ENCODE data around the gene UBE2J2. TPM values are rescaled to one million over a fixed set of nuclear protein-coding genes. Genes with fewer than 3 reads are reported as not detected.

The UBE2J2 gene
- total and polyA plus RNA-seq, 2 of the 8 experiments (the other 6 are each of a cell fraction or from before 2014, with no cell fraction given) = 33.6 to 67.9 TPM

- Histone ChIP-seq H4K5ac (ENCODE audit: insufficient read length, low read depth, low read length) (no peak overlapping the region), H3K18ac (ENCODE audit: extremely low read depth, low read length) (no peak overlapping the region), H3K79me1 (ENCODE audit: low read depth, low read length) (peaks cover 4% of the 10 kb centered on the region), H3K27ac (ENCODE audit: low read depth, low read length) (no peak overlapping the region), H3K36me3 (ENCODE audit: control insufficient read depth in 2 of 4, insufficient read depth in 4 of 4, low read length in 3 of 4) (peaks cover 17 to 42% (median 36%) of the 10 kb centered on the region in 4 experiments), H2BK15ac (ENCODE audit: low read length) (no peak overlapping the region), H4K8ac (ENCODE audit: extremely low read depth, insufficient read depth, low read length) (peak overlapping the region; percentile 57; the same call in 1 of the 2 replicates), H2BK120ac (replicated peaks; ENCODE audit: low read depth, low read length) (no peak overlapping the region), H3K9me3 (ENCODE audit: insufficient read depth in 2 of 2, low read depth in 1 of 2, low read length in 1 of 2) (no peaks in the 10 kb centered on the region), H3K4me1 (replicated peaks in 1 of 4; ENCODE audit: control insufficient read depth in 3 of 4, insufficient read depth in 4 of 4, low read length in 3 of 4) (peaks cover 0 to 36% (median 23%) of the 10 kb centered on the region in 4 experiments; a peak in 6 of 7 replicates), H3K56ac (replicated peaks; ENCODE audit: insufficient read length, low read depth, low read length) (no peak overlapping the region), H3K14ac (ENCODE audit: insufficient read length) (no peak overlapping the region), H2AK5ac (ENCODE audit: low read depth, low read length) (no peak overlapping the region), H2AFZ (ENCODE audit: low read length) (no peak overlapping the region), H3K23me2 (ENCODE audit: low read depth, low read length) (peaks cover 21% of the 10 kb centered on the region; the same call in 1 of the 2 replicates), H2BK5ac (ENCODE audit: low read depth, low read length) (no peak overlapping the region), H3K9ac (replicated peaks in 1 of 4; ENCODE audit: extremely low read depth in 1 of 4, low read depth in 3 of 4, low read length in 3 of 4) (no peak overlapping the region; a peak in 1 of 7 replicates), H2BK12ac (ENCODE audit: low read depth, low read length) (no peak overlapping the region), H3K4ac (replicated peaks; ENCODE audit: insufficient read length, low read depth, low read length) (no peak overlapping the region), H4K91ac (replicated peaks; ENCODE audit: insufficient read length, low read length) (no peak overlapping the region), H3K79me2 (ENCODE audit: control insufficient read depth in 1 of 2, insufficient read depth in 2 of 2, low read length in 2 of 2) (peaks cover 0 to 6% of the 10 kb centered on the region in 2 experiments; a peak in 1 of 4 replicates), H2BK20ac (ENCODE audit: low read length) (no peak overlapping the region), H3K4me3 (ENCODE audit: extremely low read depth in 1 of 4, insufficient read depth in 2 of 4, low read depth in 3 of 4, low read length in 4 of 4) (peak overlapping the region in 1 of 4 experiments; percentile 98; a peak in 2 of 8 replicates), H4K20me1 (replicated peaks in 1 of 2; ENCODE audit: control insufficient read depth in 1 of 2, insufficient read depth in 2 of 2, low read length in 2 of 2) (peaks cover 5 to 29% of the 10 kb centered on the region in 2 experiments), H3K4me2 (ENCODE audit: insufficient read depth in 1 of 2, low read depth in 2 of 2, low read length in 2 of 2) (peak overlapping the region; percentile 66 to 78; a peak in 3 of 4 replicates), H3K23ac (ENCODE audit: insufficient read length) (no peak overlapping the region), H3K27me3 (replicated peaks in 1 of 4; ENCODE audit: control insufficient read depth in 3 of 4, extremely low read depth in 1 of 4, insufficient read depth in 3 of 4, low read length in 3 of 4) (peaks cover 0 to 4% (median 1%) of the 10 kb centered on the region in 4 experiments; a peak in 1 of 7 replicates)
- no peak for TF ChIP-seq RAD21 (IDR thresholded peaks at IDR 0.05 in 1 of 2, conservative IDR thresholded peaks at IDR 0.05 in 1 of 2; ENCODE audit: low read depth in 2 of 2, low read length in 2 of 2)
- TF ChIP-seq ATF2 (IDR thresholded peaks at IDR 0.05; ENCODE audit: low read length) = peak; percentile 58; the same call in 1 of the 2 replicates
- TF ChIP-seq RFX5 (IDR thresholded peaks at IDR 0.05; ENCODE audit: borderline replicate concordance, low read depth, low read length) = no peak
- TF ChIP-seq SP4 (IDR thresholded peaks at IDR 0.05; ENCODE audit: low read length) = no peak
- no peak for TF ChIP-seq SP1 (IDR thresholded peaks at IDR 0.05; ENCODE audit: low read depth, low read length)
- no peak for TF ChIP-seq JUN (IDR thresholded peaks at IDR 0.05; ENCODE audit: low read depth, low read length)
- TF ChIP-seq ZNF274 (IDR thresholded peaks at IDR 0.05; ENCODE audit: borderline replicate concordance, extremely low read depth, low read length) = no peak
- no peak for TF ChIP-seq PHF8 (conservative IDR thresholded peaks at IDR 0.05; ENCODE audit: low read depth, low read length)
- no peak for TF ChIP-seq BCL11A (IDR thresholded peaks at IDR 0.05; ENCODE audit: low read depth in 2 of 2, low read length in 2 of 2)
- no peak for DNase-seq (ENCODE audit: low read depth in 1 of 2, low spot score in 2 of 2)
- WGBS, 2 experiments (ENCODE audit: extremely low coverage in 1 of 2, insufficient coverage in 1 of 2, insufficient read length in 1 of 2, insufficient replicate concordance in 2 of 2, low coverage in 1 of 2, low lambda C conversion rate in 2 of 2, missing lambda C conversion rate in 1 of 2) = 89% methylated on average over 3 of the region's 3 CpGs; no CpG with 5 or more reads in 1 of the 2 experiments
- CTCF ChIA-PET (ENCODE audit: partially characterized antibody) = interaction anchor here (0.8 to 1.6 kb wide), 8 partner anchors 9 to 95 kb away, joined by 3 to 8 read pairs (median 3); no protein-coding TSS in a partner anchor
- FAIRE-seq = no peak
- POLR2A ChIA-PET (ENCODE audit: partially characterized antibody) = interaction anchor here (0.8 to 10.1 kb wide), 15 partner anchors 8 to 255 kb away, joined by 3 to 134 read pairs (median 4); partner anchors contain the start of genes CCNL2 and TAS1R3
Observed at GRCh38 chr1:1310109-1310385, 36.4 kb upstream of the UBE2J2 start.

Data from H1 (cell line).